GM19452 (cell line): ENCODE results near the gene HAUS7.

Experiments
- ATAC-seq: cut with Tn5 transposase; IDR thresholded peaks from one replicate; pipeline ENCODE4 v1.9.1; 2021; ENCODE audit not compliant: unreplicated experiment

HAUS7 gene

DNA sequence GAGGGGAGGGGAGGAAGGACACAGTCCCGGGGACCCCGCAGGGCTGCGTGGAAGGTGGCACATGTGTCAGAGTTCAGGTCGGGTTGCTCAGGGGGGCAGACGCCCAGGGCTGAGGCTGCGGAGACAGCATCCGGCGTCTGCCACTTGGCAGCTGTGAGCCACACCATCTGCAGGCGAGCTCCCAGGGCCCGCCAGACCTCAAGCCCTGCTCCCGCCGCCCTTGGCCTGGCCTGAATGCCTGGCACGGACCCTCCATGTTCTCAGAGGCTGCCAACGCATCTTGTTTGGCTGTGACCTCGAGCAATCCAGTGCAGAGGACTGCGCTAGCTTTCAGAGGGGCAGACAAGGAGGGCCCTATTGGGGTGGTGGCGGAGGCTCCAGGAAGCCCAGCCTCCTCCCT is 29.5 kb upstream of the HAUS7 start:
- no peak for ATAC-seq

DNA sequence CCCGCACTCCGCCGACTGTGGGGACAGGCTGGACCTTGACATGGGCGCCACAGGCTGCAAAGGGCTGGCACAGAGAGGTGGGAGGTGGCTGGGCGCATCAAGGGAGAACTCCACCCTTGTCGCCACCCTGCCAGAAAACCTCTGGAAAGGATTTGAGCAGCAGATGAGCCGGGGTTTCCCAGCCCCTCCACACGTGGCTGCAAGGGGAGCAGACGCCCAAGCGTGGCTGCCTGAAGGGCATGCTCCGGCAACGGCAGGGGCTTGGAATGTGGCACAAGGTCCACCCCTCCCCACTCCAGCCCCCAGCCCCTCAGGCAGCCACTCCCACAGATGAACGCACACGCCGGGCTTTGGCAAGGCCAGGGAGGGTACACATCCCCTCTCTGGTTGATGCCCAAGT is 29.0 kb upstream of the HAUS7 start:
- ATAC-seq, result no peak

- no peak for ATAC-seq
These were observed 28.1 kb upstream of the HAUS7 start for GRCh38 chrX:153498453-153498852.

GRCh38 chrX:153496590-153496959 is 26.2 kb upstream of the HAUS7 start:
- ATAC-seq, result no peak

DNA sequence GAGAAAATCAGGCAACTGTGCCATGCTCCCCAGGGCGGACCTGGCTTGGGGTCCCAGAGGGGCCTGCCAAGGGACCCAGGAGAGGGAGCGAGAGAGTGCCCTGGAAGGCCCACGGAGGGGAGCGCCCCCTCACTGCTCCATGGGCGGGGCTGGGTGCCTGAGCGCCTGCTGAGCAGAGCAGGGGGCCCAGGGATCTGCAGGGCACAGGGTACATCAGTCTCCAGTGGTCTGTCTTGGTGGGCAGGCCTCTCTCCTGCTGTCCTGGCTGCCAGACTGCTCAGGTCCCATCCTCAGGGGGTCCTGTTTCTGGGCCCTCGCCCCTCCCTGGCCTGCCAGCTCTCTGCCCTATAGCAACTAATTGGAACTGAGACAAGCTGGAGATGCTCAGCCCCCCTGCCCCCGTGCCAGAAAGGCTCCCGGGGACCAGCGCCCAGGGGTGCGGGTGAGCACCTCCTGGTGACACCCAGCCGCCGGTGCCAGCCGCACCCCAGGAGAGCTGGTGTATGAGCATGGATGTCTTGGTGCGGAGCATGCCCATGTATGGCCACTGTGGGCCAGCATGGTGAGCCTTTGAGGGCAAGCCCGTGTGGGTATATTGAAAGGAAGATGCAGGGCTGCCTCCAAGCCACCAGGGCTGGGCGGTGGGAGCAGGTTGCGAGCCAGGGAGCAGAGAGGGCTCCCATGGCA is 25.7 kb upstream of the HAUS7 start:
- ATAC-seq, result no peak

GRCh38 chrX:153495362-153495751 is 25.0 kb upstream of the HAUS7 start:
- no peak for ATAC-seq

DNA sequence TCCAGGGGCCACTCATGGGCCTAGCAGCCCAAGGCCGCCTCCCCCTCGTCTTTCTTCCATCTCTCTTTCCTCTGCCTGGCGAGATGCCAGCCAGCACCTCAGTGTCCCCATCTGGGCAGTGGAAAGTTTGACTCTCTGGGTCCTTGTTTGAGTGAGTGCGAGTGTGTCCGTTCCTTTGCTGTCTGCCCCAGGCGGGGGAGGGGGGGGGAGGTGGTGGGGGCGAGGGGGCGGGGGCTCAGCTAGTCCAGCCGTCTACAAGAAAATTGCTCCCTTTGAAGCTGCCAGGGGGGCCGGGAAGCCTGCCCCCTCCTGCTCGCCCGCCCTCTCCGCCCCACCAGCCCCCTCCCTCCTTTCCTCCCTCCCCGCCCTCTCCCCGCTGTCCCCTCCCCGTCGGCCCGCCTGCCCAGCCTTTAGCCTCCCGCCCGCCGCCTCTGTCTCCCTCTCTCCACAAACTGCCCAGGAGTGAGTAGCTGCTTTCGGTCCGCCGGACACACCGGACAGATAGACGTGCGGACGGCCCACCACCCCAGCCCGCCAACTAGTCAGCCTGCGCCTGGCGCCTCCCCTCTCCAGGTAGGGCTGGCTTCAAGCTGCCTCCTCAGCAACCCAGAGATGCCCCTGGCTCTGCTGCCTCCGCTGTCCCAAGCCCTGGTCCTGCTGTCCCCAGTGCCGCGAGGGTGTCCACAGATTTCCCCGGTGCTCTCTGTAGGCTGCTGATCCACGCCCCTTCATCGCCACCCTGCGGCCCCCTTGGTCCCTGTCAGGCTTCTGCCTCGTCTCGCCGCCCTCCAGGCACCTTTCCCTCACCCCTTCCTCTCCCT is 24.4 kb upstream of the HAUS7 start, which contains the start of gene BGN:
BGN (plus strand) TSS at position 440 of the 821 bp plus-strand sequence. CDS start 9,652 bp downstream, outside the sequence.
- no peak for ATAC-seq

GRCh38 chrX:153494061-153494460 is 23.7 kb upstream of the HAUS7 start:
- ATAC-seq, result no peak

GRCh38 chrX:153493085-153493484 is 22.7 kb upstream of the HAUS7 start:
- ATAC-seq, result no peak

DNA sequence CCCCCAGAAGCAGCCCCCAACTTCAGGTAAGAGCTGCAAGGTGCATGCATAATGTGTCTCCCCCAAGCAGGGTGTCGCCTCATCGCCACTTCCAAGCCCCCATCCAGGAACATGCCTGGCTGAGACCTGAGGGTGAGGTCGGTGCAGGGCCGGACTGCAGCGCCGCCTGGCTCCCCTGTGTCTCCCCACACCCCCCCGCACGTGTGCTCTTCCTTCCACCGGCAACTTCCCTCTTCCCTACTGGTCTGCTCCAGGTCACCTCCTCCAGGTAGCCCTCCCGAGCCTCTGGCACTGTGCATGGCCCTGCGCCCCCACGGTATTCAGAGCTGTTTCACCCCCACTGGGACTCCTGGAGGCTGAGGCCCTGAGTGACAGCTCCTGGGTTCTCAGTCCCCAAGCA is 22.2 kb upstream of the HAUS7 start:
- ATAC-seq, result no peak

GRCh38 chrX:153491918-153492317 is 21.5 kb upstream of the HAUS7 start:
- no peak for ATAC-seq

DNA sequence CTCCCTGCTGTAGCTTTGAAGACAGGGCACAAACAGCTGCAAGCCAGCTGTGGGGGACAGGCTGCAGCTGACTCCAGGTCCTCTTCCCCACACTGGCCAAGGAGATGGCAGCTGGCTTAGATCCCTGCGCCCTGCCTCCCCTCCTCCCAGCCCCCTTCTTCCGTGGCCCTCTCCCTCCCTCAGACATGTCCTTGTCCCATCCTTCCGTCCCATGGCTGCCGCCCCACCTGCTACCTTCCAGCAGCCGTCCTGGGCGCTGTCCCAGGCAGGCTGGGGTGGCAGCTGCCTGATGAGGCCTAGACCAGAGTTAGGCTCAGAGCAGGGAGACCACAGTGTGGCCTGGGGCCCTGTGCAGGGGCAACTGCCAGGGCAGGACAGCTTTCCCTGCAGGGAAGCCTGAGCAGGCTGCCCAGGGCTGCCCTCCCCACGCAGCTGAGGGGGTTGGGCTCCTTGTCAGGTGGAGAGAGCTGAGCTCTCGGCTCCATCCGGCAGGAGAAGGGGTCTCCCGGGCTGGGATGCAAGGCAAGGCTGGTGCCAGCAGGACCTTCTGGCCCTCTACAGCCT is 21.1 kb upstream of the HAUS7 start:
- no peak for ATAC-seq

GRCh38 chrX:153490217-153490930 is 20.0 kb upstream of the HAUS7 start:
- ATAC-seq, result no peak

- no peak for ATAC-seq
These were observed 18.0 kb upstream of the HAUS7 start for GRCh38 chrX:153488231-153488914.

DNA sequence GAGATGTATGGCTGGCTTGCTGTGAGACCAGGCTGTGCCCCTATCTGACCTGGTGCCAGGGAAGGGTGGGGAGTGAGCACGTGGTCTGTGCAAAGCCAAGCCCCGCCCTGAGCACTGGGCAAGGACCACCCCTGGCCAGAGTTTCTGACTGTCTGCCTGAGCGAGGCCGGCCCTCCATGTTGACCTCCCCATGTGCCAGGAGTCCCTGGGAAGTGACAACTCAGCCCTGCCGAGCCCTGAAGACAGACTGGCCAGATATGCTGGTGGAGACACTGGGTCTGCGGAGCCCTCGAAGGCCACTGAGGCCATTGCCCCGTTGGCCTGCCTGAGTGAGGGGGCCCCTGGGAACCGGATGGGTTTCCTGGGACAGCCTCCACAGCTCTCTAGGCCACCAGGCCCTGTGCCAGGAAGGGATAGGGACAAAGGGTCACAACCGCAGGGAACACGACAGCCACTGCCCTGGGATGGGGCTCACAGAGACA is 17.3 kb upstream of the HAUS7 start:
- ATAC-seq, result no peak

- ATAC-seq, result no peak
These were observed 15.8 kb upstream of the HAUS7 start for GRCh38 chrX:153486171-153486570.

- ATAC-seq, result no peak
These were observed 15.2 kb upstream of the HAUS7 start for GRCh38 chrX:153485396-153486080.

DNA sequence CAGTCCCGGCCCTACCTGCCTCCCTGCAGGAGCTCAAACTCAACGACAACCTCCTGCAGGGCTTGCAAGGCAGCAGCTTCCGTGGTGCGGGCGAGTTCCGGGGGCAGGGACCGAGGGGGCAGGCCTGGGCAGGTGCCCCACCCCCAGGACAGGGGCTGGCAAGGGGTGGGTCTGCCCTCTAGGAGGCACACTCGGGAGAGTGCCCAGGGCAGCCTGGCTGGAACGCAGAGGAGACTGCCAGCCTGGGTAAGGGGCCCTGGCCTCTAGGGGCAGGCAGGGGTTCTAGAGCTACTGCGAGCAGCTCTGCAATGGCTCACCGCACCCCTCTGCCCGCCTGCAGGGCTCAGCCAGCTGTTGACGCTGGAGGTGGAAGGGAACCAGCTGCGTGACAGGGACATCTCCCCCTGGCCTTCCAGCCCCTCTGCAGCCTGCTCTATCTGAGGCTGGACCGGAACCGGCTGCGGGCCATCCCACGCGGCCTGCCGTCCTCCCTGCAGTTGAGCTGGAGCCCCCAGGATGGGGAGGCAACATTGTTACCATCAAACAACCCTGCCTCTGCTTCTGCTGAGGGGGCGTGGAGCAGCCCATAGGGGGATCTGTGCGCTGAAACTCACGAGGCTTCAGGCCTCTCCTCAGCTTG is 12.1 kb upstream of the HAUS7 start:
- ATAC-seq, result no peak

- ATAC-seq, result no peak
These were observed 10.7 kb upstream of the HAUS7 start for GRCh38 chrX:153481043-153481442.

GRCh38 chrX:153478746-153479145 is 8.4 kb upstream of the HAUS7 start:
- no peak for ATAC-seq
